ENCODE measurements around the gene SOWAHA.

SOWAHA gene

DNA sequence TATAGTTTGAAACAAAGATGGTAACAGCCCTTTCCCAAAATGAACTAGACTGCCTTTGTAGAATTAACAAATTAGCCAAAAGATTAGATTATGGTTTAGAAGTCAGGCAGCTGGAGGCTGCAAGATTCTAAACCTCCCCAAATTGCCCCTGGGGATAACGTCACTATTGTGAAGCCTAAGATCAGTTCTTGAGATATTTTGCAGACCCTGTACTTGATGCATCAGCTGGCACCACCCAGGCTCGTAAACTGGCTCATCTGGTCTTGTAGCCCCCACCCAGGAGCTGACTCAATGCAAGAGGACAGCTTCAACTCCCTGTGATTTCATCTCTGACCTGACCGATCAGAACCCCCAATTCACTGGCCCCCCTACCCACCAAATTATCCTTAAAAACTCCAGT lies 4.2 kb upstream of the SOWAHA start:
- no peak for TF ChIP-seq ZFX (IDR thresholded peaks at IDR 0.05)
- H3K27ac ChIP-seq = no peak overlapping the region

DNA sequence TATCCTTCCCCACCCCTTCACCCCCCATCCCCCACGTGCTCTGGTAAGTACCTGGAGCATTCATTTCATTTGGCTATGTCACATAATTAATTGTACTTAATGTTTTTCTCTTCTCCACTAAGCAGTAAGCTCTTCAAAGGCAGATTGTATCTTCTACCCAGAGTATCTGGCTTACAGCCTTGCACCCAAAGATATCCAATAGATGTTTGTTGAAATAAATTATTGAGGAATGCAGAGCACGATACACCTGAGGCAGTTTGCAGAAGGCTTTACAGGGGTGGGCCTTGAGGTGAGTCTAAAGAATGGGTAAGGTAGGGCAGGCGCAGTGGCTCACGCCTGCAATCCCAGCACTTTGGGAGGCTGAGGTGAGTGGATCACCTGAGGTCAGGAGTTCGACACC lies 2.5 kb upstream of the SOWAHA start:
- TF ChIP-seq, protein P1, sequence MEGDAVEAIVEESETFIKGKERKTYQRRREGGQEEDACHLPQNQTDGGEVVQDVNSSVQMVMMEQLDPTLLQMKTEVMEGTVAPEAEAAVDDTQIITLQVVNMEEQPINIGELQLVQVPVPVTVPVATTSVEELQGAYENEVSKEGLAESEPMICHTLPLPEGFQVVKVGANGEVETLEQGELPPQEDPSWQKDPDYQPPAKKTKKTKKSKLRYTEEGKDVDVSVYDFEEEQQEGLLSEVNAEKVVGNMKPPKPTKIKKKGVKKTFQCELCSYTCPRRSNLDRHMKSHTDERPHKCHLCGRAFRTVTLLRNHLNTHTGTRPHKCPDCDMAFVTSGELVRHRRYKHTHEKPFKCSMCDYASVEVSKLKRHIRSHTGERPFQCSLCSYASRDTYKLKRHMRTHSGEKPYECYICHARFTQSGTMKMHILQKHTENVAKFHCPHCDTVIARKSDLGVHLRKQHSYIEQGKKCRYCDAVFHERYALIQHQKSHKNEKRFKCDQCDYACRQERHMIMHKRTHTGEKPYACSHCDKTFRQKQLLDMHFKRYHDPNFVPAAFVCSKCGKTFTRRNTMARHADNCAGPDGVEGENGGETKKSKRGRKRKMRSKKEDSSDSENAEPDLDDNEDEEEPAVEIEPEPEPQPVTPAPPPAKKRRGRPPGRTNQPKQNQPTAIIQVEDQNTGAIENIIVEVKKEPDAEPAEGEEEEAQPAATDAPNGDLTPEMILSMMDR (conservative IDR thresholded peaks at IDR 0.05) = no peak
- TF ChIP-seq ZFX (IDR thresholded peaks at IDR 0.05) = no peak
- H3K27ac ChIP-seq = no peak overlapping the region

DNA sequence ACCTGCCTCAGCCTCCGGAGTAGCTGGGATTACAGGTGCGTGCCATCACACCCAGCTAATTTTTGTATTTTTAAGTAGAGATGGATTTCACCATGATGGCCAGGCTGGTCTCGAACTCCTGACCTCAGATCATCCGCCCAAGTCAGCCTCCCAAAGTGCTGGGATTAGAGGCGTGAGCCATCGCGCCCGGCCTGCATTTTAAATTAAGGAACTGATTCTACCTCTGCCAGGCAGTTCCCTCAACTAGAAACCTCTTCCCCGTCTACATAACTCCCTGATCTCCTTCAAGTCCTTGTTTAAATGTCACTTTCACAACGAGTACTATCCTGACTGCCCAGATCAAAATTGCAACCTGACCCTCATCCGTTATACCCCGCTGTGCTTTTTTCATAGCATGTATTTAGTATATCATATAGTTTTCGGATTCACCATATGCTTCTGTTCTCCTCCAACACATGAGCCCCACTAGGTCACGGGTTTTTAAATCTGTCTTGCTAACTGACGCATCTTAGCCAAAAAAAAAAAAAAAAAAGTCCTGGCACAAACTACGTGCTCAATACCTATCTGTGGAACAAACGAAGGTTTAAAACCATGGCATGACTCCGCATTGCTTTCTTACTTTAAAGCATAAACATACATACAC lies 858 bp upstream of the SOWAHA start:
- TF ChIP-seq, protein P1 (conservative IDR thresholded peaks at IDR 0.05) = no peak
- TF ChIP-seq ZFX (IDR thresholded peaks at IDR 0.05) = no peak
- no peak overlapping the region for H3K27ac ChIP-seq

DNA sequence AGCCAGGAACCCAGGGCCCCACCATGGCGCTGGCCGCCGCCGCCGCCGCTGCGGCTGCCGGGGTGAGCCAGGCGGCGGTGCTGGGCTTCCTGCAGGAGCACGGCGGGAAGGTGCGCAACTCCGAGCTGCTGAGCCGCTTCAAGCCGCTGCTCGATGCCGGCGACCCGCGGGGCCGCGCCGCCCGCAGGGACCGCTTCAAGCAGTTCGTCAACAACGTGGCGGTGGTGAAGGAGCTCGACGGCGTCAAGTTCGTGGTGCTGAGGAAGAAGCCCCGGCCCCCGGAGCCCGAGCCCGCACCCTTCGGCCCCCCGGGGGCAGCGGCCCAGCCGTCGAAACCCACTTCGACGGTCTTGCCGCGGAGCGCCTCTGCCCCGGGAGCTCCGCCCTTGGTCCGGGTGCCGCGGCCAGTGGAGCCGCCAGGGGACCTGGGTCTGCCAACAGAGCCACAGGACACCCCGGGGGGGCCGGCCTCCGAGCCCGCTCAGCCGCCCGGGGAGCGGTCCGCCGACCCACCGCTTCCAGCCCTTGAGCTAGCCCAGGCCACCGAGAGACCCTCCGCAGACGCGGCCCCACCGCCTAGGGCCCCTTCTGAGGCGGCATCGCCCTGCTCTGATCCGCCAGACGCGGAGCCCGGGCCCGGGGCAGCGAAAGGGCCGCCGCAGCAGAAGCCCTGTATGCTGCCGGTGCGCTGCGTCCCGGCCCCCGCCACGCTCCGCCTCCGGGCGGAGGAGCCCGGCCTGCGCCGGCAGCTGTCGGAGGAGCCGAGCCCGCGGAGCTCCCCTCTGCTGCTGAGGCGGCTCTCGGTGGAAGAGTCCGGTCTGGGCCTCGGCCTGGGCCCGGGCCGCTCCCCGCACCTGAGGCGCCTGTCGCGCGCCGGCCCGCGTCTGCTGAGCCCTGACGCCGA lies 749 bp downstream of the SOWAHA start:
- TF ChIP-seq, protein P1 (conservative IDR thresholded peaks at IDR 0.05) = no peak
- no peak for TF ChIP-seq ZFX (IDR thresholded peaks at IDR 0.05)
- H3K27ac ChIP-seq = no peak overlapping the region; the same call in 1 of the 2 replicates

DNA sequence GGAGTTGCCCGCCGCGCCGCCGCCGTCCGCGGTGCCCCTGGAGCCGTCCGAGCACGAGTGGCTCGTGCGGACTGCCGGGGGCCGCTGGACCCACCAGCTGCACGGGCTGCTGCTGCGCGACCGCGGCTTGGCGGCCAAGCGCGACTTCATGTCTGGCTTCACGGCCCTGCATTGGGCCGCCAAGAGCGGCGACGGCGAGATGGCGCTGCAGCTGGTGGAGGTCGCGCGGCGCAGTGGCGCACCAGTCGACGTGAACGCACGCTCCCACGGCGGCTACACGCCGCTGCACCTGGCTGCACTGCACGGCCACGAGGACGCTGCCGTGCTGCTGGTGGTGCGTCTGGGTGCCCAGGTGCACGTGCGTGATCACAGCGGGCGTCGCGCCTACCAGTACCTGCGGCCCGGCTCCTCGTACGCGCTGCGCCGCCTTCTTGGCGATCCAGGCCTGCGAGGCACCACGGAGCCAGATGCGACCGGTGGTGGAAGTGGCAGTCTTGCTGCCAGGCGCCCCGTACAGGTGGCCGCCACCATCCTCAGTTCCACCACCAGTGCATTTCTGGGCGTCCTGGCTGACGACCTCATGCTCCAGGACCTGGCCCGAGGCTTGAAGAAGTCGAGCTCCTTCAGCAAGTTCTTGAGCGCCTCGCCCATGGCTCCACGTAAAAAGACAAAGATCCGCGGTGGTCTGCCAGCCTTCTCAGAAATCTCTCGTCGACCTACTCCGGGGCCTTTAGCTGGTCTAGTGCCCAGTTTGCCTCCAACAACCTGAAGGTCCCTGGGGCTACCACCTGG lies 1.6 kb downstream of the SOWAHA start:
- TF ChIP-seq ZFX (IDR thresholded peaks at IDR 0.05) = no peak
- TF ChIP-seq, protein P1 (conservative IDR thresholded peaks at IDR 0.05) = no peak
- no peak overlapping the region for H3K27ac ChIP-seq

DNA sequence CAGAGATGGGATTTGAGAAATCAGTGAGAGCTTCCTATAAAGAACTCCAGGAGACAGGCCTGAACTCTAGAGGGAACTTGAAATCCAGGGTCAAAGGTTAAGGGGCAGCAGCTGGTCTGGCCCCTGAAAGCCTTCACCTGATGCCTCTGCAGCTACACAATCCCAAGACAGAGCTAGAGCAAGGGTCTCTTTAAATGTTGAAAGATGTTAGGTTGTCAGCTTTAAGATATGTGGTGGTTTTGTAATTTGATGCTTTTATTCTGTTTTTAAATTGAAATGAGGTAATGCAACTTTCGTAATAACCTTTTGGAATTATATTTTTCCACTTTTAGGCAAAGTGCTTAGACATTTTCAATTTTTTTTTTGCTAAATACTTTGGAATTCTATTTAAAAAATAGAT lies 2.4 kb downstream of the SOWAHA start:
- TF ChIP-seq, protein P1 (conservative IDR thresholded peaks at IDR 0.05) = no peak
- no peak for TF ChIP-seq ZFX (IDR thresholded peaks at IDR 0.05)
- no peak overlapping the region for H3K27ac ChIP-seq

DNA sequence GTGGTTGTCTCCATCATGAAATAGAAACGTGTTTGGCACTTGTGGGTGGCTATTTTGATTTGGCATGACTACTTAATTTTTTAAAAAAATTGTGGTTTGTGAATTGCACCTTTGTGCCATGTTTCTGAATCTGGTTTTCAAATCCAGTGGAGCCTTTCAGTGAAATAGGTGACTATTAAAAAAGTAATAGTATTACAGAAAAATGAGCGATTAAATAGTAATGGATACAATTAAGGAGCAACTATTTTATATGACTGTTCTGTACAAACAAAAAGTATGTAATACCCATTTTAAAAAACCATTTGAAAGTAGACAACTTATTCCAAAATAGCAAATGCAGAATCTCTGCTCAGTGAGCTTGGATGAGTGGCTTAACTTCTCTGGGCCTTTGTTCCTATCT lies 3.0 kb downstream of the SOWAHA start:
- TF ChIP-seq ZFX (IDR thresholded peaks at IDR 0.05) = no peak
- TF ChIP-seq, protein P1 (conservative IDR thresholded peaks at IDR 0.05) = no peak
- H3K27ac ChIP-seq = no peak overlapping the region

Measured in C4-2B (cell line).